Esophagus muscularis mucosa (tissue), 3 donors: ENCODE data around the gene EHD1.

Experiments used
- POLR2A ChIP-seq: fragments of 450-650 bp; IDR thresholded peaks from one replicate; pipeline ENCODE4 v1.6.1; 2017; ENCODE audit warnings: antibody characterized with exemption, moderate library complexity, mild to moderate bottlenecking, low read depth
- POLR2AphosphoS5 ChIP-seq, 2 donors: sonication (generic); formaldehyde crosslinking; IDR thresholded peaks; one replicate each; pipeline ENCODE4 v1.6.1; 2017; ENCODE audit warnings: antibody characterized with exemption in 2 of 2
- TF ChIP-seq, protein P1 (sequence below), 3 experiments: fragments of 200-600 bp in 2 of 3; fragments of 450-650 bp in 1 of 3; sonication (generic) in 2 of 3; IDR thresholded peaks; one replicate each; pipeline ENCODE4 v1.5.1; 2017 to 2019; ENCODE audit warnings: antibody characterized with exemption in 3 of 3, mild to moderate bottlenecking in 2 of 3, moderate library complexity in 1 of 3

DNA sequence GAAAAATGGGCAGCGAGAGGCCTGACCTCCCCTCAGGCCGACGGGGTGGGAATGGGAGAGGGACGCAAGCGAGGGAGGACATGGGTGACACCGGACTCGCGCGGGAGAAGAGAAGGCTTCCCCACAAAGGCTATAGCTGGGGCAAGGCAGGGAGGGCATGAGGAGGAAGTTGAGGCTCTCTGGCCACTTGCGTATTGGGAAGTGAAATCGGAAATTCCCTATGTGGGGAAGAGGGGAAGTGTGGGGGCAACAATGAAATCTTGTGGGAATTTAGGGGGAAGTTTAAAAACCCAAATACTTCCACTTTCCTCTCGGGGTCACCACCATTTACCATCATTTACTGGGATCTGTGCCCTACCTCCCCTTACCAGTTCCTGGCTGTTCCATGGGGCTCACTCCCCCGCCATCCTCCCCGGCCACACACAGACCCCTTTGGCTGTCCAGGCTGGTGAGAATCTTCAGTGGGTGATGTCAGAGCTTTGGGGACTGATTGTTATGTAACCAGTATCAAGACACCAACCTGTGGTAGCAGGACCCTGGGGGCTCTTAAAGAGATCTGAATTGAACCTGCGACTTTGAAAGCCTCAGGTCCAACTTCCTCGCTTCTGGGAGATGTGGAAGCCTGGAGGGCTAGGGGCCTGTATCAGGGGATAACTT is 951 bp upstream of the EHD1 start:
- TF ChIP-seq, protein P1, sequence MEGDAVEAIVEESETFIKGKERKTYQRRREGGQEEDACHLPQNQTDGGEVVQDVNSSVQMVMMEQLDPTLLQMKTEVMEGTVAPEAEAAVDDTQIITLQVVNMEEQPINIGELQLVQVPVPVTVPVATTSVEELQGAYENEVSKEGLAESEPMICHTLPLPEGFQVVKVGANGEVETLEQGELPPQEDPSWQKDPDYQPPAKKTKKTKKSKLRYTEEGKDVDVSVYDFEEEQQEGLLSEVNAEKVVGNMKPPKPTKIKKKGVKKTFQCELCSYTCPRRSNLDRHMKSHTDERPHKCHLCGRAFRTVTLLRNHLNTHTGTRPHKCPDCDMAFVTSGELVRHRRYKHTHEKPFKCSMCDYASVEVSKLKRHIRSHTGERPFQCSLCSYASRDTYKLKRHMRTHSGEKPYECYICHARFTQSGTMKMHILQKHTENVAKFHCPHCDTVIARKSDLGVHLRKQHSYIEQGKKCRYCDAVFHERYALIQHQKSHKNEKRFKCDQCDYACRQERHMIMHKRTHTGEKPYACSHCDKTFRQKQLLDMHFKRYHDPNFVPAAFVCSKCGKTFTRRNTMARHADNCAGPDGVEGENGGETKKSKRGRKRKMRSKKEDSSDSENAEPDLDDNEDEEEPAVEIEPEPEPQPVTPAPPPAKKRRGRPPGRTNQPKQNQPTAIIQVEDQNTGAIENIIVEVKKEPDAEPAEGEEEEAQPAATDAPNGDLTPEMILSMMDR (IDR thresholded peaks at IDR 0.05) = no peak
- TF ChIP-seq POLR2AphosphoS5 (IDR thresholded peaks at IDR 0.05) (no peak), POLR2A (no peak)
